ENCODE measurements around the gene MRRF. TPM values are rescaled to one million over a fixed set of nuclear protein-coding genes. Genes with fewer than 3 reads are reported as not detected.

Gene MRRF
- total and polyA plus RNA-seq, 2 of the 4 experiments (the other 2 are of a cell fraction): 32.1 to 38.0 TPM

DNA sequence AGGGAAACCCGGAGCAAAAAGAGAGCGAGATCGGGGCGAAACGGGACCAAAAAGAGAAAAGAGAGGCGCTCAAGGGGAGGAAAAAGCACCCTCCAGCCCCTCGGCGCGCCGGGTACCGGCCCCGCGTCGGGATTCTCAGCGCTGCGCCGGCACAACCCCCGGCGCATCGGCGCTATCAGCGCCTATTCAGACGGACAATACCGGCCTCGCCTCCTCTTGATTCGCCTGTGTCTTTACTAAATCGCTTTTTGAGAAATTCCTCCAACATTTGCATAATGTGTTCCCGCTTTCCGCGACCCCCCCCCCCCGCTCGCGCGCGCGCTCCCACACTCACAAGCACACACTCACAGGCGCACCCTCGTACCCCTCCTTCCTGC lies 36.5 kb upstream of the MRRF start:
- Histone ChIP-seq H2AFZ (replicated peaks; ENCODE audit: low read length, poor library complexity) (peak overlapping the region; percentile 77), H3K4ac (ENCODE audit: low read depth, low read length) (no peak overlapping the region), H3K4me2 (ENCODE audit: low read depth, low read length) (peak overlapping the region; percentile 73), H3K79me1 (ENCODE audit: low read depth in 1 of 2, low read length in 2 of 2) (no peaks in the 10 kb centered on the region), H3K27ac (ENCODE audit: insufficient read depth, low read length) (no peak overlapping the region), H2BK5ac (ENCODE audit: low read depth, low read length, poor library complexity, severe bottlenecking) (no peak overlapping the region), H2AK5ac (ENCODE audit: low read depth, low read length) (no peak overlapping the region), H3K27me3 (ENCODE audit: control insufficient read depth, insufficient read depth, low read length) (peaks cover 90% of the 10 kb centered on the region), H3K56ac (ENCODE audit: extremely low read depth, insufficient read depth, low read length) (no peak overlapping the region), H4K8ac (ENCODE audit: low read depth in 2 of 2, low read length in 2 of 2) (no peak overlapping the region), H4K91ac (ENCODE audit: insufficient read depth, low read depth, low read length) (no peak overlapping the region), H4K5ac (ENCODE audit: low read depth, low read length) (no peak overlapping the region), H3K9me1 (ENCODE audit: insufficient read depth, low read length) (peaks cover 4% of the 10 kb centered on the region; the same call in 1 of the 2 replicates), H3K9ac (ENCODE audit: low read depth, low read length) (no peak overlapping the region), H3K23ac (ENCODE audit: low read depth, low read length) (no peak overlapping the region), H4K20me1 (ENCODE audit: insufficient read depth, low read length) (peaks cover 12% of the 10 kb centered on the region; the same call in 1 of the 2 replicates), H3K36me3 (ENCODE audit: control insufficient read depth, insufficient read depth, low read length) (no peaks in the 10 kb centered on the region), H2BK120ac (ENCODE audit: low read depth, low read length) (no peak overlapping the region), H3K4me3 (ENCODE audit: insufficient read depth, low read depth, low read length) (no peak overlapping the region; the same call in 1 of the 2 replicates), H3K18ac (ENCODE audit: low read depth, low read length) (no peak overlapping the region), H3K14ac (replicated peaks; ENCODE audit: low read depth, low read length) (no peak overlapping the region), H3K9me3 (ENCODE audit: control insufficient read depth, insufficient read depth, low read length) (peaks cover 2% of the 10 kb centered on the region; the same call in 1 of the 2 replicates), H2BK15ac (ENCODE audit: low read depth, low read length) (no peak overlapping the region), H3K4me1 (ENCODE audit: control insufficient read depth, insufficient read depth, low read length) (no peaks in the 10 kb centered on the region; the same call in 1 of the 2 replicates), H2AK9ac (replicated peaks; ENCODE audit: low read depth, low read length, poor library complexity) (no peak overlapping the region), H2BK20ac (ENCODE audit: low read depth, low read length) (no peak overlapping the region)
- dilution Hi-C loops (cut with HindIII; ENCODE audit: low sequenced_read_pairs, unreplicated experiment) (no loop called here), intact Hi-C loops (cut with micrococcal nuclease) (no loop called here), in situ Hi-C loops (cut with MboI; ENCODE audit: low sequenced_read_pairs) (no loop called here)
- 2% methylated on average over 24 of the region's 38 CpGs; no CpG with 5 or more reads in 1 of the 2 experiments for WGBS, 2 experiments (ENCODE audit: extremely low coverage in 2 of 2, insufficient read length in 1 of 2)
- no TSS peak for BruUV-seq (replicated peaks)
- no peak for TF ChIP-seq POLR2A (IDR thresholded peaks at IDR 0.05; ENCODE audit: low read depth, low read length)
- no peak for TF ChIP-seq RCOR1 (IDR thresholded peaks at IDR 0.05; ENCODE audit: insufficient replicate concordance, low read length)
- TF ChIP-seq MAZ (IDR thresholded peaks at IDR 0.05; ENCODE audit: borderline replicate concordance, low read depth, low read length): no peak
- TF ChIP-seq CHD1 (IDR thresholded peaks at IDR 0.05; ENCODE audit: low read depth, low read length): no peak
- no peak for TF ChIP-seq NFE2L2 (IDR thresholded peaks at IDR 0.05; ENCODE audit: low read depth, low read length)
- no peak for TF ChIP-seq MAFK (IDR thresholded peaks at IDR 0.05; ENCODE audit: low read depth, low read length)
- TF ChIP-seq RAD21 (IDR thresholded peaks at IDR 0.05; ENCODE audit: low read length): no peak
- TF ChIP-seq RFX5 (IDR thresholded peaks at IDR 0.05; ENCODE audit: low read depth, low read length): no peak
- no peak for TF ChIP-seq CEBPB (IDR thresholded peaks at IDR 0.05; ENCODE audit: low read depth, low read length)
- TF ChIP-seq, protein P1, sequence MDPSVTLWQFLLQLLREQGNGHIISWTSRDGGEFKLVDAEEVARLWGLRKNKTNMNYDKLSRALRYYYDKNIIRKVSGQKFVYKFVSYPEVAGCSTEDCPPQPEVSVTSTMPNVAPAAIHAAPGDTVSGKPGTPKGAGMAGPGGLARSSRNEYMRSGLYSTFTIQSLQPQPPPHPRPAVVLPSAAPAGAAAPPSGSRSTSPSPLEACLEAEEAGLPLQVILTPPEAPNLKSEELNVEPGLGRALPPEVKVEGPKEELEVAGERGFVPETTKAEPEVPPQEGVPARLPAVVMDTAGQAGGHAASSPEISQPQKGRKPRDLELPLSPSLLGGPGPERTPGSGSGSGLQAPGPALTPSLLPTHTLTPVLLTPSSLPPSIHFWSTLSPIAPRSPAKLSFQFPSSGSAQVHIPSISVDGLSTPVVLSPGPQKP (IDR thresholded peaks at IDR 0.05; ENCODE audit: borderline replicate concordance, low read depth, low read length): no peak
- CTCF ChIA-PET: no interaction called here
- POLR2A ChIA-PET (ENCODE audit: unreplicated experiment): no interaction called here
- no peak for ATAC-seq (ENCODE audit: low read depth)
- DNase-seq: no peak

Data from IMR-90 (cell line).